ENCODE results near the gene GPX4.
A peak's percentile ranks its signal among the peaks of the same experiment; 100 is the strongest.

The GPX4 gene

GRCh38 chr19:1085676-1086442, 17.9 kb upstream of the GPX4 start:
- DNase-seq: no peak

DNA sequence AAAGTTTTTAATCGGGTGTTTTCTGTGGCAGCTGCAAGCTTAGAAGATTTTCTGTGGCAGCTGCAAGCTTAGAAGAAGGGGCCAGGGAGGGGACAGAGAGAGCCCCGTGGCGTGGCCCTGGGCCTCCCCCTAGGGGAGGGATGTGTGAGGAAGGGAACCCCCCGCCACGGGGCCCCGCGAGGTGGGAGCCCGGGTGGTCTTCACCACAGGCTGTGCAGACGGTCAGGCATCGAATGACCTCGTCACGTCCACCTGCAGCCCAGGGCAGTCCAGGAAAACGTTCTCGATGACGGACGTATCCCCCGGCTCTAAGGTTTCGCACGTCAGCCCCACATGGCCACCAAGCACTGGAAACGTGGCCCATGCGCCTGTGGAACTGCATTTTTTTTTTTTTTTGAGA, 17.2 kb upstream of the GPX4 start:
- DNase-seq: no peak

- DNase-seq: no peak
Observed at GRCh38 chr19:1087813-1088415, 15.9 kb upstream of the GPX4 start.

GRCh38 chr19:1088416-1089010, 15.3 kb upstream of the GPX4 start:
- no peak for DNase-seq

DNA sequence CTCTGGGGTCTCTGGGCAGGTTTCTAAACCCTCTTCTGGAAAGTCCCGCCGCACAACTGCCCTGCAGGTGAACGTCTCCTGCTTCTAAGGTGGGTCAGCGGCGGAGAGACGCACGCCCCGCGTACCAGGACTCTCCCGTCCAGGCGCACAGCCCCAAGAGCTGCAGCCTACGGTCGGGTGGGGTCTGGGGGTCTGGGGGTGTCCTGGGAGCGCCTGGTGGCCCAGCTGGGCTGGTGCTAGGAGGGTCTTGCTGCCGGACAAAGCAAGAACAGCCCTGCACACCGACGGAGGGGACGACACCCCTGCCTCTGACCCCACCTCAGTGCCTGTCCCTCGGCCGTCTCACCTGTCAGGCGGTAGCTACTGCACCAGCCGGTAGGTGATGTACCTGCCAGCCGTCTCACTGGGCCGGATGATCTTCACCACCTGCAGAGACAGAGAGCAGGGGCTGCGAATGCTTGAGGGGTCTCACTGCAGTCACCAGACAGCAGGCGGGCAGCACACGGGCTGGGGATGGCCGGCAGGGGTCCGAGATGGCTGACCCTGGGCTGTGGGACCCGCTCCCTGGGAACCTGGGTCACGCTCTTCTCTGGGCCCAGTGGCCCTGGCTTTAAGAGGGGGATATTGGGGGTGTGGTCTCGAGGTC, 14.5 kb upstream of the GPX4 start:
- no peak for DNase-seq

GRCh38 chr19:1089891-1090290, 13.9 kb upstream of the GPX4 start:
- no peak for DNase-seq

DNA sequence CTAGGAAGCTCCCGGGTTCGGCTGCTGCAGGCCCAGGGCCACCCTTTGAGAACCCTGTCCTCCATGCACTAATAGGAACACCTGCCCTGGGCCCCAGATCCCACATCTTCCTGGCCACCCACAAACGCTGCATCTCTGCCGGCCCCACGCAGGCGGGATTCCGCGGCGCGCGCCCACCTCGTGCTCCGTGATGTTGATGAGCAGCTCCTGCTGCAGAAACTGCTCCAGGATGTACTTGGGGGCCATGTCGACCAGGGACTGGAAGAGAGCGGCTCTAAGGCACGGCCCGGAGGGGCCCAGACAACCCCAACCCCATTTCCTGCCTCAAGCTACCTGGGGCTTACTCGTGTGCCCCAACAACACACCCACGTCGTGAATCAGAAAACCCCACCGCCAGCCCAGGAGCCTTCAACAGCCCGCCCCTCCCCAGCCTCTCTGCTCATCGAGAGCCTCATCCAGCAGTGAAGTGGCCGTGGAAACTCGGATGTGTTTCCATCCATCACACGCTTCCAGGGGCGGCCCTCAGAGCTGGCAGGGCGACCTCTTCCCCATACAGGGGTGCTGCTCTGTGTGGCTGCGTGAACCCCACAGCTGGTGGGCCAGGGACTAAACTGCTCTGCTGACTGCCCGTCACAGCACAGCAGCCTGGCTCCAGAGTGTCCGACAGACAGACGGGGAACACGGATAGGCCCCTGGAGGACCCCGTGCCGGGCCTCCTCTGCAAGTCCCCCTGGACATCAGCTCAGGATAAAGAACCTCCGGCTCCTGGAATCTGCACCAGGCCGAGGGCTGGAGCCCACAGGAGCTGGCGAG, 12.9 kb upstream of the GPX4 start:
- no peak for DNase-seq

DNA sequence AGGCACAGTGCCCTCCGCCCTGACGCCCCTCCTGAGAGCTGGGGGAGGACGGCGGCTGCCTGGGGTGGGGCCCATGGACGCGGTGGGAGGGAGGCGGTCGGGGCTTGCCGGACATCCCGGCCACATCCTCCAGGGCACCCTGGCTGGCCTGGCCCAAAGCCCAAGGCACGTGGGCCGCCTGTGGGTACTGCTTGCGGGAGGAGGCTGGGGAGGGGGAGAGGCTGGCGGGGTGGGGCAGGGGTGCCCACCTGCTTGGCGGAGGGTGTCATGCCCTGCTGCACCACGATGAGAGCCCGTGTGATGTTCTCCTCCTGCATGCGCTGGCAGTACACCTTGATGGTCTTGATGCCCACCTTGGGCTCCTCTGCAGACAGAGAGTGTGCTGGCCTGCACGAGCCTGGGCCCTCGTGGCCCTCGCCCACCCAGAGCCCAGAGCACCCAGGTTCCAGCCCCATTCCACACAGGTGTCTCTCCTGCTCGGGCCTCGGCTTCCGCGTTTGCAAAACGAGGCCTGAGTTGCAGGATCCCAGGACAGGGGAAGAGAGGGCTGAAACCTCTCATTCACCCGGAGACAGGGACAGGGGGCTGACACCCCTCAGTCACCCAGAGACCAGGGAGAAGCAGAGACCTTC, 12.1 kb upstream of the GPX4 start:
- DNase-seq: no peak

- DNase-seq: no peak
Observed at GRCh38 chr19:1093330-1093729, 10.5 kb upstream of the GPX4 start.

- no peak for DNase-seq
Observed at GRCh38 chr19:1093811-1094553, 9.8 kb upstream of the GPX4 start.

DNA sequence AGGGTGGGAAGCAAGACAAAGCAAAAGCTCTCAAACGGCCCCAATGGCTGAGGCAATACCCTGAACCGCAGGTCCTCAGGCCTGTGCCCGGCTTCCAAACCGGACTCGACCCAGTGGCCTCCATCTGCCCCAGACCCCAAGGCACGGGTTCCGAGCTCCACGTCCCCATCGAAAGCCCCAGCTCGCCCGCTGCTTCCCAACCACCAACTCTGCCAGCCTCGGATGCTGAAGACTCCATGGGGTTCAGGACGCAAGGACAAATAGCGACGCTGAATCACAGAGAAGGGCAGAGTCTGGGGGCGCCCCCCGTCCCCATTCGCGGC, 9.2 kb upstream of the GPX4 start:
- no peak for DNase-seq

- DNase-seq: peak; percentile 92
Observed at GRCh38 chr19:1094978-1095701, 8.7 kb upstream of the GPX4 start, which contains the start of gene POLR2E. POLR2E (minus strand) TSS chr19:1095375; CDS start chr19:1095315, 60 bp downstream.

- no peak for DNase-seq
Observed at GRCh38 chr19:1097810-1098176, 6.0 kb upstream of the GPX4 start.

DNA sequence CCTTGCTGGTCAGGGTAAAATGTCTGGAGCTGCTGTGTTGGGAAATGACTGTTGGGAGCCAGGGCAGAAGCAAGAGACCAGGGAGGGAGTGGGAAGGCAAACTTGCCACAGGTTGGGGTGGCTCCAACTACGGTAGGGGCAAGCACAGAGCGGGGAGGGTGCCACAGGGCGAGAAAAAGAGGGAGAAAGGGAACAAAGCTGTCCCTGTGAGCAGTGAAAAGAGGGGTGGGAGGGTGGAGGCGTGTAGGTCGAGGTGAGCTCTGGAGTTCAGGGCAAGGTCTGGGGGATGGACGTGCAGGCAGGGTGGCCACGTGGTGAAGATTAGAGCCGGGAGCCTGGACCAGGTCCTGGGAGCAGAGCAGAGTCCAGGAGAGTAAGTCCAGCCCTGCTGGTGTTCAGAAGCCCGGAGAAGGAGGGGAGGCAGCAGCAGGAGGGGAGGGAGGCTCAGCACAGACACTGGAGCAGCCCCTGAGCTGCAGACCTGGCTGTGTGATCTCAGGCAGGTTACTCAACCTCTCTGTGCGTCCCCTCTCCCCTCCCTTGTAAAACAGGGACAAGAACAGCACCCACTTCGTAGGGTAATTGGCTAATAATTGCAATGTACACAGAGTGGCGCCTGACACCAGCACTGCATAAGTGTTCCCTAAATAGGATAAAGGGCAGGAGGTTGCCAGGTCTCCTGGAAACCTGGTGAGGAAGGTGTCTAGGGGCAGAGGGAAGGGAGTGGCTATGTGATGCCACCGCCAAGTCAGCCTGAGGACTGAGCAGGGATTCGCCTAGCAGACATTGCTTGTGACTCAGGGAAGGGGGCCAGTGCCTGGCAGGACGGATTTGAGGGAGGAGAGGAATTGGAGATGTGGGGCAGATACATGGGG, 5.4 kb upstream of the GPX4 start:
- DNase-seq: peak; percentile 22

DNA sequence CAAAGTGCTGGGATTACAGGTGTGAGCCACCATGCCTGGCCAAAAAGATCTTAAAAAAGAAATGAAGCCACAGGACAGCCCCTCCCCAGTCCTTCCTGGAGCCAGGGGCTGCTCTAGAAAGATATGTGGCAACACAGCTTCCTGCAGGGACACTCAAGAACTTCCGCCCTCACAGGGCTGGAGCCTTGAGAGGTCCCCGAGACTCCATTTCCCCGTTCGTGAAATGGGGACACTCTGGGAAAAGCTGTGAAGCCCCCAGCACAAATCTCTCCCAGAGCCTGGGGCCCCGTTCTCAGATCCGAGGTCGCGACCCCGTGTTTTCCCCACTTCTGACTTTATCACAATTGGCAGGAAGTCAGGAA, 2.5 kb upstream of the GPX4 start:
- DNase-seq: no peak

GRCh38 chr19:1102407-1103131, 1.2 kb upstream of the GPX4 start:
- no peak for DNase-seq

DNA sequence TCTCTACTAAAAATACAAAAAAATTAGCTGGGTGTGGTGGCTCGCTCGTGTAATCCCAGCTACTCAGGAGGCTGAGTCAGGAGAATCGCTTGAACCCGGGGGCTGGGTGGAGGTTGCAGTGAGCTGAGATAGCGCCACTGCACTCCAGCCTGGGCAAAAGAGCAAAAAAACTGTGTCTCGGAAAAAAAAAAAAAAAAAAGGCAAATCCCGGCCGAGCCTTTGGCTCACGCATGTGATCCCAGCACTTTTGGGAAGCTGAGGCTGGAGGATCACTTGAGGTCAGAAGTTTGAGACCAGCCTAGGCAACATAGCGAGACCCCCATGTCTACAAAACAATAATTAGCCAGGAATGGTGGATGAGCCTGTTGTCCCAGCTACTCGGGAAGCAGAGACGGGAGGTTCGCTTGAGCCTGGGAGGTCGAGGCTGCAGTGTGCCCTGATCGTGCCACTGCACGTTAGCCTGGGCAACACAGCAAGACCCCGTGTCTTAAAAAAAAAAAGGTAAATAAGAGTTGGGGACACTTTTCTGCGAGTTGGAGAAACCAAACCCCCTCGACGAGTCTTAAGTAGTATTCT, 574 bp upstream of the GPX4 start:
- DNase-seq: no peak

GRCh38 chr19:1104311-1105007, 665 bp downstream of the GPX4 start:
- DNase-seq: no peak

Data from NCI-H1436 treated with DMSO at 0.1 percent for 48 hours (cell line).